T-helper 17 cell (primary cell): ENCODE data around the gene GFOD1. TPM values are rescaled to one million over a fixed set of nuclear protein-coding genes. Genes with fewer than 3 reads are reported as not detected.
"Not testable (repeated sequence)": the region's sequence is repeated elsewhere in the genome, so short reads cannot be mapped to it uniquely, and the experiment has no call there.

Source experiments
- ATAC-seq: fragments of 150-1000 bp; cut with Tn5 transposase; 2 replicates; pipeline ENCODE4 v1.10.0; 2021; ENCODE audit warnings: mild to moderate bottlenecking, moderate library complexity
- DNase-seq, 3 donors: peaks; one replicate each; pipeline versions ENCODE4 v3.0.0 to v3.0.0-alpha.2; 2020 to 2021
- H3K9me3 ChIP-seq: one replicate; pipeline ENCODE4 v1.7.0; 2013; ENCODE audit warnings: low read length, mild to moderate bottlenecking; ENCODE audit not compliant: control insufficient read depth, poor library complexity, severe bottlenecking
- H3K27ac Mint-ChIP-seq: one replicate; pipeline ENCODE4 v1.8.0; 2022; ENCODE audit warnings: mild to moderate bottlenecking, moderate library complexity, mixed read lengths
- H3K27me3 Mint-ChIP-seq: one replicate; pipeline ENCODE4 v1.8.0; 2022; ENCODE audit warnings: mixed read lengths
- H3K36me3 Mint-ChIP-seq: one replicate; pipeline ENCODE4 v1.8.0; 2022; ENCODE audit warnings: low read depth, mixed read lengths
- H3K4me1 Mint-ChIP-seq: one replicate; pipeline ENCODE4 v1.8.0; 2022; ENCODE audit warnings: mild to moderate bottlenecking, mixed read lengths
- H3K4me3 Mint-ChIP-seq: one replicate; pipeline ENCODE4 v1.8.0; 2022; ENCODE audit warnings: mild to moderate bottlenecking, moderate library complexity, mixed read lengths
- total RNA-seq, 4 donors: library from RNA in 2 of 4; stranded (reverse) in 2 of 4; gene quantifications; one replicate each; pipeline ENCODE4 v1.2.3 and lab custom pipeline; 2022 to 2026

The GFOD1 gene
- total RNA-seq, 2 donors from 2014 or later = 1.4 to 3.1 TPM

GRCh38 chr6:13328076-13328874, 159.1 kb downstream of the GFOD1 start, which contains the start of gene TBC1D7:
TSS of gene TBC1D7 (minus strand) at chr6:13328537. CDS start at chr6:13326898, 1,639 bp downstream.
- Mint-ChIP-seq H3K27ac (peak within 1 kb of the TSS; percentile 95), H3K27me3 (peaks cover 2% of the 10 kb centered on the region), H3K4me1 (peaks cover 10% of the 10 kb centered on the region), H3K36me3 (no peaks in the 10 kb centered on the region), H3K4me3 (peak within 1 kb of the TSS; percentile 89)
- peak; percentile 85 for ATAC-seq
- peak; percentile 86 to 95 (median 93) for DNase-seq
- H3K9me3 ChIP-seq = no peaks in the 10 kb centered on the region

DNA sequence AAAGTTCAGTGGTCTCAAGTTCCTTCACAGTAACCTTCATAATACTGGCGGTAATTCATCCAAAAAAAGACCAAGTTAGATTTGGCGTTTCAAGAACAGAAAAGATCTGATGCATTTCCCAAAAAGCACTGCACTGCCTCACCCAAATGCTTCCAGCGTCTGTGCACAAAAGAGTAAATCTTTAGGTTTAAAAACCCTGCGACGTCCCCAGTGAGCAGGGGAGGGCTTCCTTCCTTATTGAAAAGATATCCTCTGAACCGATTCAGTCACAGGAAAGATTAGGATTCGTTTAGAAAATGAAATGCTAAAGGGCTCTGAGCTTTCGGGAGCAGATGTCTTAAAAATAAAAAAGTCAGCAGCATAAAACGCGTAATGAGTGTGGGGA, 159.7 kb downstream of the GFOD1 start:
- H3K9me3 ChIP-seq = no peaks in the 10 kb centered on the region
- H3K4me3 Mint-ChIP-seq = peak overlapping the region; percentile 89
- peaks cover 10% of the 10 kb centered on the region for H3K4me1 Mint-ChIP-seq
- H3K27me3 Mint-ChIP-seq = no peaks in the 10 kb centered on the region
- H3K36me3 Mint-ChIP-seq = no peaks in the 10 kb centered on the region
- peak overlapping the region; percentile 95 for H3K27ac Mint-ChIP-seq
- DNase-seq (no peak), ATAC-seq (peak; percentile 11)

DNA sequence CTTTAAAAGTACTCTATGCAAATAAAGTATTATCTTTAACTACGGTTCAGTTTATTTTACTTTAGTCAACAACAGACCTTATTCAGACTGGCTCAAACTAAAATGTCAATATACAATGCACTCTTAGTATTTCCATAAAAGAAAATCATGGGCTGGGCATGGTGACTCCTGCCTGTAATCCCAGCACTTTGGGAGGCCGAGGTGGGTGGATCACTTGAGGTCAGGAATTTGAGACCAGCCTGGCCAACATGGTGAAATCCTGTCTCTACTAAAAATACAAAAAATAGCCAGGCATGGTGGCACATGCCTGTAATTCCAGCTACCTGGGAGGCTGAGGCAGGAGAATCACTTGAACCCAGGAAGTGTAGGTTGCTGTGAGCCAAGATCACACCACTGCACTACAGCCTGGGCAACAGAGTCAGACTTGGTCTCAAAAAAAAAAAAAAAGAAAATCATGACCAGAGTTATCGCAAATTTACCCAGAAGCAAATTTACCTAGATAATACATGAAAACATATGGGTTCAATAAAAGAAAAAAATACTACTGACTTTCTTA, 161.3 kb downstream of the GFOD1 start:
- H3K4me3 Mint-ChIP-seq, ATAC-seq, DNase-seq, H3K27me3 Mint-ChIP-seq, H3K9me3 ChIP-seq, H3K36me3 Mint-ChIP-seq: not testable (repeated sequence)
- Mint-ChIP-seq H3K27ac (peak overlapping the region; percentile 56), H3K4me1 (peaks cover 14% of the 10 kb centered on the region)

GRCh38 chr6:13319891-13320564, 167.4 kb downstream of the GFOD1 start:
- DNase-seq = no peak
- peaks cover 8% of the 10 kb centered on the region for H3K36me3 Mint-ChIP-seq
- no peak overlapping the region for H3K4me3 Mint-ChIP-seq
- H3K9me3 ChIP-seq = no peaks in the 10 kb centered on the region
- H3K27ac Mint-ChIP-seq = no peak overlapping the region
- no peaks in the 10 kb centered on the region for H3K27me3 Mint-ChIP-seq
- peaks cover 6% of the 10 kb centered on the region for H3K4me1 Mint-ChIP-seq
- no peak for ATAC-seq

DNA sequence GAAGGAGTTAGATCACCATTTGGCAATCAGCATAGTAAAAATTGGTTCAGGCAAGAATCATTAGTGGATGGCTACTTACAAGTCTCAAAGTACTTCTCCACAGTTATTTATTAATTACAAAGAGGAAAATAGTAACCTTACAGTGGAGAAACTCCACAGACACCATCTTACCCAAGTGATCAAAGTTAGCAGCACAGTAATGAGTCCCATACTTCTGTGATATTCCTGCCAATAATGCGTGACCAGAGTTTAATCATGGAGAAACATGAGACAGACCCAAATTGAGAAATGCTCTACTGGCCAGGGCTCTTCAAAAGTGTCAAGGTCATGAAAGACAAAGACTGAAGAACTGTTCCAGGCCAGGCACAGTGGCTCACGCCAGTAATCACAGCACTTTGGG, 168.6 kb downstream of the GFOD1 start:
- Mint-ChIP-seq H3K27ac (no peak overlapping the region), H3K27me3 (no peaks in the 10 kb centered on the region), H3K4me3 (no peak overlapping the region), H3K36me3 (peaks cover 8% of the 10 kb centered on the region), H3K4me1 (peaks cover 6% of the 10 kb centered on the region)
- H3K9me3 ChIP-seq = no peaks in the 10 kb centered on the region
- DNase-seq (no peak), ATAC-seq (no peak)

GRCh38 chr6:13315896-13316295, 171.5 kb downstream of the GFOD1 start:
- Mint-ChIP-seq H3K27ac (no peak overlapping the region), H3K4me3 (no peak overlapping the region), H3K36me3 (peaks cover 8% of the 10 kb centered on the region), H3K27me3 (no peaks in the 10 kb centered on the region), H3K4me1 (peaks cover 4% of the 10 kb centered on the region)
- ATAC-seq (no peak), DNase-seq (no peak)
- H3K9me3 ChIP-seq = no peaks in the 10 kb centered on the region

- Mint-ChIP-seq H3K27ac (peak overlapping the region; percentile 47), H3K27me3 (no peaks in the 10 kb centered on the region), H3K36me3 (peaks cover 8% of the 10 kb centered on the region), H3K4me3 (no peak overlapping the region), H3K4me1 (peaks cover 6% of the 10 kb centered on the region)
- H3K9me3 ChIP-seq = no peaks in the 10 kb centered on the region
- DNase-seq (no peak), ATAC-seq (no peak)
Observed at GRCh38 chr6:13314806-13315205, 172.6 kb downstream of the GFOD1 start.

GRCh38 chr6:13311155-13311554, 176.2 kb downstream of the GFOD1 start:
- ATAC-seq = no peak
- H3K9me3 ChIP-seq = no peaks in the 10 kb centered on the region
- peaks cover 7% of the 10 kb centered on the region for H3K4me1 Mint-ChIP-seq
- no peak for DNase-seq
- no peak overlapping the region for H3K27ac Mint-ChIP-seq
- no peak overlapping the region for H3K4me3 Mint-ChIP-seq
- H3K36me3 Mint-ChIP-seq = peaks cover 16% of the 10 kb centered on the region
- H3K27me3 Mint-ChIP-seq = no peaks in the 10 kb centered on the region

DNA sequence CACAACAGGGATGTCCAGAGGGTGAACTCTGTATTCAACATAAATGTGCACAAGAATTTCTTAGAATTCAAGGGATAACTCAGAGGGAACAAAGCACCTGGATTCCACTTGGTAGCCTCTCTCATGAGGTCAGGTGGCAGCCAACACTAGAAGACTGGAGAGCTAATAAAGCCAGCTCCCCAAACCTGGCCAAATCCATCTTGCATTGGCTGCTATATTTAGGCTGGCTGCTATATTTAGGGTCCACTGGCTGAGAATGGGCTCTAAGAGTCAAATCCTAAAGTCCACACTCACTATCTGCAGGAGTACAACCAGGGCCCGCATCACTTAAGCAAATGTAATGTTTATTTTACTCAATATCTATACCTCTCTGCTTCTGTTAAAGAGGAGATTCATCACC, 179.1 kb downstream of the GFOD1 start:
- peaks cover 11% of the 10 kb centered on the region for H3K4me1 Mint-ChIP-seq

More for the DNA sequence above, 179.1 kb downstream of the GFOD1 start:
- Mint-ChIP-seq H3K36me3 (peaks cover 15% of the 10 kb centered on the region), H3K27me3 (no peaks in the 10 kb centered on the region), H3K27ac (no peak overlapping the region), H3K4me3 (no peak overlapping the region)
- ATAC-seq (no peak), DNase-seq (no peak)
- H3K9me3 ChIP-seq = no peaks in the 10 kb centered on the region

Other genes starting within 250 kb of the GFOD1 start
- 10 to 100 TPM in 1 of 2 donors, 1 to 10 TPM in 1; 9.1 to 12.4 TPM for gene TBC1D7, start 159.1 kb downstream of the GFOD1 start, total RNA-seq
- 10 to 100 TPM; 11.7 to 11.9 TPM for gene SIRT5, start 87.0 kb upstream of the GFOD1 start, total RNA-seq
- gene NOL7, start 127.7 kb upstream of the GFOD1 start, total RNA-seq = 10 to 100 TPM; 44.3 to 47.0 TPM
- gene RANBP9, start 224.2 kb upstream of the GFOD1 start, total RNA-seq = 10 to 100 TPM; 74.4 to 99.9 TPM